HG03342 (cell line): ENCODE results near the gene LEUTX.

Source experiments
- ATAC-seq: cut with Tn5 transposase; IDR thresholded peaks from one replicate; pipeline ENCODE4 v1.9.1; 2021; ENCODE audit warnings: mild to moderate bottlenecking, moderate library complexity; ENCODE audit not compliant: unreplicated experiment

The LEUTX gene

DNA sequence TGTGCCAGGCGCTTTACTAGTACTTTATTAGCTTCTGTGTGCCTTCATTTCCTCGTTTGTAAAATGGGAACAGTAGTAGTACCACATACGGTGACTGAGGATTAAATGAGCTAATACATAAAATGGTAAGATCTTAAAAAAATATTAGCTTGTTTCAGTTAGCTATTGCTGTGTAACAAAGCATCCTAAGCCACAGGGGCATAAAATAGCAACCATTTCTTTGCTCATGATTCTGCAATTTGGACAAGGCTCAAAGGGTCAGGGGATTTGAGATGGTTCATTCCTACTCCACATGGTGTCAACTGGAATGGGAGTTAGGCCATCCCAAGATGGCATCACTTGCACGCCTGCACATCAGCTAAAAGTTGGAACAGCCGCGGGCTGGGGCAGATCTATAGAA is 42.0 kb downstream of the LEUTX start:
- ATAC-seq = no peak

DNA sequence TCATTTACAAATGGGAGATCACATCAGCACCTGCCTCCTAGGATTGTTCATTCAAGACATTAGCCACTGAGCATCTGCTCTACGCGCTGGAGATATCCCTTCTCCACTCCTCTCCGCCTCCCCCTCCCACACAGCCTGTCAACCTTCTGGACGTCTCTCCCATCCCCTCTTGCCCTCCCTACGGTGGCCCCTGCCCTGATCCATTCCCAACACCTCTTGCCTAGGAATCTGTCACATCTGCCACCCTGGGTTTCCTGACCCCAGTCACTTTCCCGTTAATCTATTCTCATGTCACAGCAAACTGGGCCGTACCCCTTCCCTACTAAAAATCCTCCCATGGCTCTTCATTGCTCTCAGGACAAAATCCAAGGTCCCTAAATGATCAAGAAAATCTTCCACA is 45.0 kb downstream of the LEUTX start:
- no peak for ATAC-seq

DNA sequence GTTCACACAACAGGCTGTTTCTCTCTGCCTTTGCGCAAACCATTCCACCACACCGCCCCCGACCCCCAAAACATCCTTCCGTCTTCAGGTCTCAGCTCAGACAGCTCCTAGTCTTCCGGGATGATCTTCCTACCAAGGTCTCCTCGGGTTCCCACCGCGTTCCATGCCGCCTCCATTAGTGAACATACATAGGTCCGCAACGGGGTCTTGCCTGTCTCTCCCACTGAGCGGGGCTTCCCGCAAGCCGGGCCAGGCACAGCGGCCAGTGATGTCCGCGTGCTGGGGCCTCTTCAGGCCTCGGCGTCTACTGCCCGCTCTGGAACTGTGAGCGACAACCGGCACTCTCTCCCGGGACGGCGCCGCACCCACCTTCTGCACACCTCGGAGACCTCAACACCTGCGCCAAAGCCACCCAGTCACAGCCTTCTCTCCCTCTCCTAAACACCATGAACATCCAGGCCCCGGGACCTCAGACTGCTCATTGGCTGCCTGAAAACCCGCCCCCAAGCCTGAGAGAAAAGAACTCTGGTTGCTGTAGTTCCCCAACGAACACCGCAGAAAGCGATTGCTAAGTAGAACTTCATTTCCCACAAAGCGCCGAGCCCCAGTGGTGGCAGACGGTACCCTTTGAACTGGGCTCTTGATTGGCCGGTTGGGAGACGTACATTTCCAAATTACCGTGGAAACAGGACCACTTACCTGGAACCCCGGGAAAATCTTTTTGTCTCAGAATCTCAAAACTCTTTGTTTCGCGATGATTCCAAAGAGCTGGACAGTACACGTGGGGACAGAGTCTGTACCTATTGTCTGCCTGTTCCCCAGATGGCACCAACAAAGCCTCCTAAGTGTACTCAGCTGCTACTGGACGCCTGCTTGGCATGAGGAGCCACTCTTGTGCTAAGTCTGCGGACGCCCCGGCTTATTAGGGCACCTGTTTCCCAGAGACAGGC is 45.8 kb downstream of the LEUTX start:
- ATAC-seq = peak; percentile 80

DNA sequence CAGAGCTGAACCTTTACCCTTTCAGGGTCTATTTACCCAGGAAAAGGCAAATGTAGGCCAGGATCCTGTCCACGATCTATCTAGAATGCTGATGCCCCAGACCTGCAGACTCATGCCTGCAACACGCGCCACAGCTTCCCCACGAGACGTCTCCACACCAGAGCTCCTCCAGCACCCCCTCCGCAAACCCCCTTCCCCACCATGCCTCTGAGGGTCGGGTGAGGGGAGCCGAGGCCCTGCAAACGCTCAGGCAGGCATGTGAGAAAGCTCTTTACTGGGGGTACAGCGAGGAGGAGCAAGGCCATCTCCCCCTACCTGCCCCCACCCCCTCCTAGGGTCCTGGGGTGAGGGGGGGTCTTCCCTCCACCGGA is 46.4 kb downstream of the LEUTX start:
- no peak for ATAC-seq

DNA sequence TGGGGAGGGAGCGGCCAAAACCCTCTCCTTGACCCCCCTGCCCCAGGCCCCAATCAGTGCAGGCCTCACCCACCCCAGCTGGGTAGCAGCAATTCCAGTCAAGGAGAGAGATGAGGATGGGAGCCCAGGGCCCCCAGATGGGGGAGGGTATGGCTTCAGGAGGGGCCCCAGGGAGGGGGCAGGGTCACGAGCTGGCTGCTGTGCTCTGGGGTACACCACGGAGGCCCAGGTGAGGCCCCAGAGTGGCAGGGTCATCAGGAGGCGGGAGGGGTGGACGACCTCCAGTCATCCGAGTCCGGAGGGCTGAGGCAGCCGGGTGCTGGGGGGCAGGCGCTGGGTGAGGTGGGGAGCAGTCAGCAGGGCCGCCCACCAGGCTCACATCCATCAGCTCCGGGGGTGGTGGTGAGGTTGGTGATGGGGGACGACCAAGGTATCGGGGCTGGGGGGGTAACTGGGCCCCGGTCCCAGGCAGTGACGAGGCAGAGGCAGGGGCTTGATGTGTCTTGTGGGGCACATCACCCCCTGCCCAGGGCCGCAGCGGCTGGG is 47.0 kb downstream of the LEUTX start:
- ATAC-seq = no peak

DNA sequence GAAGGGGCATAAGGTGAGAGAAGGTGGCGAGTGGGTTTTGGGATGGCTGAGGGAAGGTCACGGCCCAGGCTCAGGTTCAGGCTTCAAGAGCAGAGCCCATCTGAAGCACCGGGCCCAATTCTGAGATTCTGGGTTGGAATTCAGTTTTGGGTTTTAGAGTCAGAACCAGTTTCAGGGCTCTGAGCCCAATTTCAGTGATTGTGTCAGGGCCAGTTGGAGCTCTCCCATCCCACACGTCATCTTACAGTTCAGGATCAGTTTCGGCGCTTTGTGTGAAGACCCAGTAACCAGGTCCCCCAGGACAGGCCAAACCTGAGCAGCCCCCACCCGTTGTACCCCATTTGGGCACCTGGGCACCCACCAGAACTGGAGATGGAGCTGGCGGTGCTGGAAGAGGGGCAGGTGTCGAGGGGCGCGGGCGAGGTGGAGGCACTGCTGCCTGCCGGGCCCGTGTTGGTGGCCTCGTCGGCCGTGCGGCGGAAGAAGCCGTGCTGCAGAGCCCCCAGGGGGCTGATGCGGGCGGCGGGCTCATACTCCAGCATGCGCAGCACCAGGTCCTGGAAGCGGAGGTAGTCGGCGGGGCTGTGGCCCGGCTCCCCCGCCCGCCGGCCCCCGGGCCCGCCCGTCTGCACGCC is 47.8 kb downstream of the LEUTX start:
- ATAC-seq = no peak

DNA sequence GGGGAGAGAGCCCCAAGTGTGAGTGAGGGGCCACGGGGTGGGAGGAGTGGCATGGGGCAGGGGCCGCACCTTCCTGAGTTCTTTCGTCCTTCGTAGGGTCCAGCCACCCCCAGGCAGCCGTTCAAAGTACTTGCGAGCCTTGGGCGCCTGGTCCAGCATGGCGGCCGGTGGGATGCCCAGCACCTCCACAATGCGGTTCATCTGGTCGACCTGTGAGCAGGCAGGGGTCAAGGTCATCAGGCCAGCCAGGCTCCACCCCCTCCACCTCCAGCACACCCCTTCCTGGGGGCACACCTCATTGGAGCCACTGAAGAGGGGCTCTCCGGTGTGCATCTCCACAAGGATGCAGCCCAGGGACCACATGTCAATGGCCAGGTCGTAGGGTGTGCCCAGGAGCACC is 48.6 kb downstream of the LEUTX start:
- ATAC-seq = no peak

DNA sequence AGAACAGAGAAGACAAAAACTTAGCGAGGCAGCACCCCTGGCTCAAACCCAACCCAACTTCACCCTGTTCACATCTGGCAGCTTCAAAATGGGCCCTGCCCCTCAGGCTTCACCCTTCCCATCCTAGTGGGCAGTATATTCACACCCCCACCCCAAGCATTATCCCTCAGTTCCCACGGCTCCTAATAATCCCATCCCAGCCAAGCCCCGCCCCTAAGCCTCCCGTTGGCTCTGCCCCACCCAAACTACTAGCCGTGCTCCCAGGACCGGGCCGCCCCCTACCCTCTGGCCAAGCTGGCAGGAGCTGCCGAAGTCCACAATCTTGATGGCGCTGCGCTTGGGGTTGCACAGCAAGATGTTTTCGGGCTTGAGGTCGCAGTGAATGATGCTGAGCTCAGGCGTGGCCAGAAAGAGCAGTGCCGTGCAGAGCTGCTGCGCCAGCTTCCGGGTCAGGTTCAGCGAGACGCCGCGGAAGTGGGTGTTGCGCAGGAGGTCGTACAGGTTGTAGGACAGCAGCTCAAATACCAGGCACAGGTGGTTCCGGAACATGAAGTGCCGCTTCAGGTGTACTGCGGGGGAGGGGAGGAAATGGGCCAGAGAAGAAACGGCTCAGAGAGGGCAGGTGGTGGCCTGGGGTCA is 49.5 kb downstream of the LEUTX start:
- ATAC-seq = no peak

DNA sequence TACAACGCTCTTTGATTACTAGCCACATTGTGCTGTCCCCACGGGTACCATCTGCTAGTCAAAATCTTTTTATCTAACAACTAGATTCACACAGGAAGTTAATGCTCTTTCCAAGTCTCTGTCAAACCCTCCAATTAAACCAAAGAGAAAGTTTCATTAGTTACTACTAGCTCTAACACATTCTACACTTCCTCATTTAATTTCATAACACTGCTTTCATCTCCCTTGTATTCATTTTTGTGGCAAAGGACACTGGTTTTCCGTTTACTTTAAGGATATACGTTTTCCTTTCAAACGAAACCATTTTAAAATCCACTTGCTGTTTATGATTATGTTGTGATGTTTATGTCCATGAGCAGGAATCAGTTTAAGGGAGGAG is 50.0 kb downstream of the LEUTX start:
- ATAC-seq = no peak

DNA sequence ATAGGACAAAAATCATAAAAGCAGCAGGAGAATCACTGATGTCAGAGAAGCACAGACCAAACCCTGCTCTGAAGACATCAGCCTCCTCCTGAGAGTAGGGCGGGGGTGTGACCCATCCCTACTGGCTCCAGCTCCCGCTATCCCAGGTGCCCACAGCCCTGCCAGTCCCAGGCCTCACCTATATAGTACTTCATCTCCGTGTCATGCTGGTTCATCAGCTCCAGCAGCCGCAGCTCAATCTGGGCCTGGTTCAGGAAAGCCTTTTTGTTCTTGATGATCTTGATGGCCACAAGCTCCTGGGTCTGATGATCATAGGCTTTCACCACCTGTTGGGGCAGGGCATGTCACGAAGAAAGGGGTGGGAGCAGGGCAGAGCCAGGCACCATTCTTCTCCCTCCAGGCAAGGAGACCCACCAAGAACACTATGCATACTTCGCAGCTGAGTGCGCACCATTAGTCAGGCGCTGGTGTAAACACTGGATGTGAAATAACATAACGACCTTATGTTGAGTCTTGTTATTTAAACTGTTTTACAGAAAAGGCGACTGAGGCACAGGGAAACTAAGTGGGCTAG is 51.1 kb downstream of the LEUTX start:
- ATAC-seq = no peak

DNA sequence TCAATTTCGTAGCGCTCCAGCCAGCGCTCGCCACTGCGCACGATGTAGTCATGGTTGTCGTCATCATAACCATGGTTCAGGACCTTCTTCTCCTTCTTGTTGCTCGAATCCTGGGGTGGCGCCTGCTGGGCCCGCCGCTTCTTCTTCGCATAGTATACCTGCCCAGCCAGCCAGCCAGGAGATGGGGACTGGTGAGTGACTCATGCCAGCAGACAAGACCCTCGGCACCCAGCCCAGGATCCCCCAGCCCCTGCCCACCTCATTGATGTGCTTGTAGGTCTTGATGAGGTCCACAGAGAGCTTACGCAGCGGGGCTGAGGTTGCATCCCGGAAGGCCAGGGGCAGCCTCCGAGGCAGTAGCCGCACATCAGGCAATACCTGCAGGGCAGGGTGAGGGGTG is 51.8 kb downstream of the LEUTX start:
- no peak for ATAC-seq

DNA sequence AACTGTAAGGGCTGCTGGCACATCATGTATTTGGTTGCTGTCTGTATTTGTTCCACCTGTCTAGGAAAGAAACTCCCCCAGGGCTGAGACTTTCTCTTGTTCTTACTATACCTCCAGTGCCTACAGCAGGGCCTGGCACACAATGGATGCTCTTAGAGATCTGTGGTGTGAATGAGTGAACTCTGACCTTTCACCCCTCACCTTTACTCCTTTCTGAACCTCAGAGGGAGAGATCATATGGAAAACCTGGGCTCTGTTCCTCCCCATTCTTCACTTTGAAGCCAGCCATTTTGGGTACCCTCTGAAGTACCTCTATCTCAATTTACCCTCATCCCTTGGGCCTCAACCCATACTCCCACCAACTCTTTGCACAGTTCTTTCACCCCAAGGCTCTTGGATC is 52.2 kb downstream of the LEUTX start:
- no peak for ATAC-seq

DNA sequence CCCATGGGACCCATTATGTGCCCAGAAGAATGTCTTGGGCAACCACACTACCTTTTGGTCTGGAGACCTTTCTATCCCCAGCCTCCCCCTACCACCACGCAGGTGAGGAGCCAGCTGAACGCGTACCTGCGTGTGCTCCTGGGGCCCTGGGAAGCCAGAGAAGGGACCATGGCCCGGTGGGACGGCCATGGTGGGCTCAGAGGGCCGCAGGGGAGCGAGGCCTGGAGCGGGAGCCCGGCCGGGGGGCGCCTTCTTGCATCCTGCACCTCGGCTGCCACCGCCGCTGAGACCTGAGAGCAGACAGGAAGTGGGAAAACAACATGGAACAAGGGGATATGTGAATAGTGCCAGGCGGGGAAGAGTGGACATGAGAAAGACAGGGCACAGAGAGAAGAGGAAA is 53.0 kb downstream of the LEUTX start:
- ATAC-seq = no peak

DNA sequence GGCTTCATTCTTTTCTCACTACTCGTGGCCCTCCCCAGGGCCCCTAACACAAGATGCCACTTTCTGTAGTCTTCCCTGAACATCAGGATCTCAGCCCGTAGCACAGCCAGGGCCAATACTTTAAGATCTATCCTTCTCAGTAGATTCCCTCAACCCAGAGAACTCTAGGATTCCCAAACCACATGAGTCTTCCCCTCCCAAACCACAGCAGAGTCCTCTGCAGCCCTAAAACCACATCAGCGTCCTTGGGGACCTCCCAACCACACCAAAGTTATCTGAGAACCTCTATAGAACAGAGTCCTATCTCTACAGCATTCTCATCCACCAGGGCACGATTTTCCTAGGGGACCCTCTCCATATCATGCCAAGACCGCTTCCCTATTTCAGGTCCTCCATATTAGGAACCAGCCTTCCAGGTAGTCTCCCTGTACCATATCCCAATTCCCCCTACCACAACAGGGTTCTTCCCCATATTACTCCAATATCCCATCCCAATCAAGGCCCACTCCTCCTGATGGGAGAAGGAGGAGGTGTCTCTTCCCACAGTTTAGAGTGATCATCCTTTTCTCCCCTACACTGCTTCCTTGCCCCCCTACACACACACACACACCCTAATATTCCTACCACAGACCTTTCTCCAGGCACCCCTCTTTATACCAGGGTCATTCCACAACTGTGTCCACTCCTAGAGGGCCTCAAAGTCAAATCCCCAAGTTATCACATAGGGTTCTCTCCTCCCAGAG is 53.9 kb downstream of the LEUTX start:
- ATAC-seq = no peak

DNA sequence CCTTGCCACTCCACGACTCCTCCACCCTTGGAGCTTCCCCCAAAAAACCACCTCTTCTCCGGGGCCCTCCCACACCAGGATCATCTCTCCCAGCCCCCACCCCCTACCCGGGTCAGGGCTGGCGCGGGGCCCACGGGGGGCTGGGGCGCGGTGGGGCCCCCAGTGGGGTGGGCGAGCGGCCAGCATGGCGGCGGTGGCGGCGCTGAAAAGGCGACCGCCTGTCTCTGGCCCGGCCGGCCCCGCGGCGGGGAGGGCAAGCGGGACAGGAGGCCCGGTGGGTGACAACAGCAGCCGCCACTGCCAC is 54.5 kb downstream of the LEUTX start:
- no peak for ATAC-seq

DNA sequence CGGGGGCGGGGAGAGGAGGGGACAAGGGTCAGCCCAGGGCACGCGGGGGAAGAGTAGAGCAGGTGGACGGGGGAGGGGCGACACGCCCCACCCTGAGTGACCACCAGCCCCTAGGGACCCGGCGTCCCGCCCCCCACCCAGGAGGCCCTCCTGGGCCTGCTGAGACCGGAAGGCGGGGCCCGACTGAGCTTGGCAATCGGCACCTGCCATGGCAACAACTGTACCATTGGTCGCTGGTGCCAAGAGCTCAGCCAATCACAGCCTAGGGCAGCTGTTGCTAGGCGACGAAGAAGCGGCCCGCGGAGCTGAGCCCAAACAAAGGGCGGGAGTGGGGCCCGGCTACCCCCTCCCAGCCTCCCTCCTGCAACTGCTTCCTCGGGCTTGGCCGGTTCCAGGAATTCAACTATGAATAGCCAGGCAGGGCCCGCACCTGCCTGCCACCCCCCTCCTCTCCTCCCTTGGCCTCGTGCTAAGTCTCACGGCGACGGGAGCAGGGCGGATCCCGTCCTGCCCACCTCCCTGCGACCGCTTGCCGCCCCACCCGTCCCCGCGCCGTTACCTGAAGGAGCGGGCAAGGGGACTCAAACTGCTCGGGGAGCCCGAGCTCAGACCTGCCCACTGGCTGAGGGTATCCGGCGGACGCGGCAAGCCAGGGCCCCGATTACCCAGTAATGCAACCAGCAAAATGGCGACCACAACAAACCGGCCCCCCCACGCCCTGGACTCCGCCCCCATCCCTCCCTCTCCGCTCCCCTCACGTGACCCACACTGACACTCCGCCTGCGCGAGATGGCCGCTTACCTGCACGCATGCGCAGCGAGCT is 55.0 kb downstream of the LEUTX start, which contains the start of gene DYRK1B:
DYRK1B (minus strand) TSS at position 699 of the 823 bp plus-strand sequence. CDS start 2,295 bp downstream, outside the sequence.
- peak; percentile 85 for ATAC-seq

DNA sequence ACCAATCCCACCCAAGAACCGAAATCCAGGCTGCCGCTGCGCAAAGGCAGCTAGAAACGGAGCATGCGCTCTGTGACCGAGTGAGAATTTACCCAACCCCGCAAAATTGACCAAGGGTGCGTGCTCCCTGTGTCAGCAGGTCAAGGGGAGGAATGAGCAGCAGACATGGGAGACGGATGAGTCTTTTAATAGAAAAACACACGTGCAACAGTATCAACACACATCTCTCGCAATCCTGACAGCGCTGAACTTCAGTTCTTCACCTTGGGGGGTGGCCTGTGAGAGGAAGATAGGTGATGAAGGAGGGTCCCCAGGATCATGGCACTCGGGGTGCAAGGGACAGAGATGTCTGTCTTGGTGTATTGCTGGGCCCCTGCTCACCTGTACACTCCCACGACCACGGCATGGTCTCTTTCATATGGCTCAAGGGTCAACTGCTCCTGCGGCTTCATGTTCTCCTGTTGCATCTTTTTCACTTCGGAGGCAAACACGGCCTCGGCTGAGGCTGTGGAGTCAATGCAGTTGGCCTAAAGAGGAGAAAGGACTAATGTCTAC is 55.7 kb downstream of the LEUTX start:
- ATAC-seq = no peak
